ENCODE results near the gene KSR2.
"Not testable (repeated sequence)": the region's sequence is repeated elsewhere in the genome, so short reads cannot be mapped to it uniquely, and the experiment has no call there.

KSR2 gene

GRCh38 chr12:117968826-117969659 is at the start of gene KSR2:
Gene KSR2, minus strand, starts transcription at chr12:117968990. Its CDS starts 735 bp downstream, at chr12:117968255.
- DNase-seq: peak; percentile 9

- no peak for DNase-seq
These were observed 49.1 kb upstream of the KSR2 start for GRCh38 chr12:118017926-118018325.

GRCh38 chr12:118016424-118017264 is 47.9 kb upstream of the KSR2 start, which contains the start of gene RFC5:
Gene RFC5, plus strand, starts transcription at chr12:118016703. Its CDS starts 125 bp downstream, at chr12:118016828.
- peak; percentile 96 for DNase-seq

DNA sequence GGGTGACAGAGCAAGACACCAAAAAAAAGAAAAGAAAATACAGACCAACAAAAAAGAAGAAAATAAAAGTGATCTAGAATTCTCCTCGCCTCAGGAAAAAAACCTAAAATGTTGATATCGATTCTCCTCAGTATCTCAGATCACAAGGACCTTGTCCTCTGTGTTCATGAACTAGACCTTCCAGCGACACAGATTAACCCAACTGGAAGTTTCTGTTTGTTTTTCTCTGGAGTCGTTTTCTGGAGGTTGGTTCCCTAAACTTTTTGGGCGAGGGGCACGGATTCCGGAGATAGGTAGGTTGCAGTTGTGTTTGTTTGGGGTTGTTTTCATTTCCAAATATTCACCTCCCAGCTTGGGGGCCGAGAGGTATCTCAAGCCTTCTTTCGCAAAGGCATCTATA is 47.2 kb upstream of the KSR2 start:
- no peak for DNase-seq

GRCh38 chr12:118015306-118015705 is 46.5 kb upstream of the KSR2 start:
- DNase-seq: no peak

- DNase-seq: no peak
These were observed 44.5 kb upstream of the KSR2 start for GRCh38 chr12:118013283-118013682.

DNA sequence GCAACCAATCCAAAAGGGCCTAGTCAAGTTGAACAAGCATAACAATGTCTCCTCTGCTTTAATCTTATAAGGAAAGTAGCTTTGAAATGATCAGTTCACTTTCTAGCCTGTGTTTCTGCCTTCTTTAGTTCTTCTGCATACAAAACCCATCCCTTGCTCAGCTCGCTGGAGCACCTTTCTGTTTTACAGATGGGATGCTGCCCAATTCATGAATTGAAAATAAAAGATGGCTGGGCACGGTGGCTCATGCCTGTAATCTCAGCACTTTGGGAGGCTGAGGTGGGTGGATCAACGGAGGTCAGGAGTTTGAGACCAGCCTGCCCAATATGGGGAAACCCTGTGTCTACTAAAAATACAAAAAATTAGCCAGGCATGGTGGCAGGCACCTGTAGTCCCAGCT is 43.2 kb upstream of the KSR2 start:
- DNase-seq: no peak

- DNase-seq: no peak
These were observed 42.6 kb upstream of the KSR2 start for GRCh38 chr12:118011377-118011776.

GRCh38 chr12:118010903-118011302 is 42.1 kb upstream of the KSR2 start:
- no peak for DNase-seq

DNA sequence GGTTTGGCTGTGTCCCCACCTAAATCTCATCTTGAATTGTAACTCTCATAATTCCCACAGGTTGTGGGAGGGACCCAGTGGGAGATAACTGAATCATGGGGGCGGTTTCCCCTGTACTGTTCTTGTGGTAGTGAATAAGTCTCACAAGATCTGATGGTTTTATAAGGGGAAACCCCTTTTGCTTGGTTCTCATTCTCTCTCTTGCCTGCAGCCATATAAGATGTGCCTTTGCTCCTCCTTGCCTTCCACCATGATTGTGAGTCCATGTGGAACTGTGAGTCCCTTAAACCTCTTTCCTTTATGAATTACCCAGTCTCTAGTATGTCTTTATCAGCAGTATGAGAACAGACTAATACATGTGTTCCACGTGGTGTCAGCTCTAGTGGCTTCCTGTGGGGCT is 31.0 kb upstream of the KSR2 start:
- DNase-seq: not testable (repeated sequence)

- DNase-seq: no peak
These were observed 29.9 kb upstream of the KSR2 start for GRCh38 chr12:117998719-117999118.

- DNase-seq: no peak
These were observed 26.0 kb upstream of the KSR2 start for GRCh38 chr12:117994551-117995438.

DNA sequence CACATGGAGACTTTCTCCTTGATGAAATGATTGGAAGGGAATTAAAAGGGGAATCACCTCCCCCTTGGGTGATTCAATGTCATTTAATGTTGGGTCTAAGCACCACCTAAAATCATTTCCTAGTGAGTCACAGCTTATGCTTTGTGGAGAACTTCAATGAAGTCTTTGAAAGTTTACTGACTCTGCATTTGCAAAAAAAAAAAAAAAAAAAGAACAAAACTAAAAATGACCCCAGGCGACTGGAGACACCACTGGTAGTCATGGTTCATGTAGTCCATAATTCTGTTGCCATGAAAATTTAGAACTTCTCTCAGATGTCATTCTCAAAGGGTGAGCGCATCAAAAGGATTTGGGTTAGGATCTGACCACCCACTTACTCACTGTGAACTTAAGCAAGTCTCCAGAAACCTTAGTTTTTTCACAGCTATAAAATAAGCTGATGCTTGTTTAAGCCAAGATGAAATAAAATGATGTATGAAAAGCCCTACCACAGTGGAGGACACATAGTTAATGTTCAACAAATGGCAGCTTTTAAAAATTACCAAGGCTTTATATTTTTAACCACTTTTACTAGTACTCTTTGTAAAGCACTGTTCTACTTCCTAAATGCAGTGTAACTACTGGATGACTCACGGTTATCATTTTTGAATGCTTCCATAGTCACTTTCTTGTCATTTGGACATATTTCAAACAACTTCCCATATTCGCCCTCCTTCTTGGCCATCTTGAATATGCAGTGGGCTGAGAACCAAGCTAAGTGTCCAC is 18.1 kb upstream of the KSR2 start:
- DNase-seq: peak; percentile 85

DNA sequence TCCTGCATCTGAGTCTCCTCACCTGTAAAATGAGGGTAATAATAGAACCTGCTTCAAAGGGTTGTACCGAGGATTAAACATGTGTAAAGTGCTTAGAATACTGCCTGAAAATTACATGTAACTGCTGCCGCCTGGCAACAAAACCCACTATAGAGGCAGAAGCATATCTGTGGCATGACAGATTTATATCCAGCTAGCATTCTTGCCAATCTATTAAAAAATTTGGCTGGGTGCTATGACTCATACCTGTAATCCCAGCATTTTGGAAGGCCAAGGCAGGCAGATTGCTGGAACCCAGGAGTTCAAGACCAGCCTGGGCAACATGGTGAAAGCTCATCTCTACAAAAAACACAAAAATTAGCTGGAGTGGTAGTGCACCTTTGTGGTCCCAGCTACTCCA is 16.4 kb upstream of the KSR2 start:
- DNase-seq: peak; percentile 5

DNA sequence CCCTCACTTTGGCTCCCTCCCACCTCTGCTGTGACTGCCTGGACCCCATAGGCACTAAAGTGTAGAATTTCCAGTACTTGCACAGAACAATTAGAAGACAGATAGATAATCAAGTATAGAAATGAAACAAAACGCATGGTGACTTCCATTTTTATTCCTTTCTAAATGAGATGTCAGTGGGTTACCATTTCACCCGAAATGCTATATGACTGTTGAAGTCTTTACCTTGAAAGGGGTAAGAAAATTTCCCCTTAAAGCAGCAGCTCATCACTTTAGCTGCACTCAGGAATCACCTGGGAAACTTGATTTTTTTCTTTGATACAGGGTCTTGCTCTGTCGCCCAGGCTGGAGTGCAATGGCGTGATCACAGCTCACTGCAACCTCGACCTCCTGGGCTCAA is 12.5 kb upstream of the KSR2 start:
- no peak for DNase-seq

DNA sequence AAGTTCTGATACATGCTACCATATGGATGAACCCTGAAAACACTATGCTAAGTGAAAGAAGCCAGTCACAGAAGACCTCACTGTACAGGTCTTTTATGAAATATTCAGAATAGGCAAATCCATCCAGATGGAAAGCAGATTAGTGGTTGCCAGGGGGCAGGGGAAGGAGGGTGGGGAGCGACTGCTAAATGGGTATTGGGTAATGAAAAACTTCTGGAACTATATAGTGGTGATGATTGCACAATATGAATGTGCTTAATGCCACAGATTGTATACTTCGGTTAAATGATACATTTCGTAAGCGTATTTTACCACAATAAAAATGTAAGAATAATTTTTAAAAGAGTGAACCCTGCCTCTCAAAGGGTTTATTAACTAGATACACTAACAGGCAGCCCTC is 11.8 kb upstream of the KSR2 start:
- peak; percentile 54 for DNase-seq

- no peak for DNase-seq
These were observed 8.6 kb upstream of the KSR2 start for GRCh38 chr12:117977373-117977772.

GRCh38 chr12:117975006-117975405 is 6.2 kb upstream of the KSR2 start:
- no peak for DNase-seq

DNA sequence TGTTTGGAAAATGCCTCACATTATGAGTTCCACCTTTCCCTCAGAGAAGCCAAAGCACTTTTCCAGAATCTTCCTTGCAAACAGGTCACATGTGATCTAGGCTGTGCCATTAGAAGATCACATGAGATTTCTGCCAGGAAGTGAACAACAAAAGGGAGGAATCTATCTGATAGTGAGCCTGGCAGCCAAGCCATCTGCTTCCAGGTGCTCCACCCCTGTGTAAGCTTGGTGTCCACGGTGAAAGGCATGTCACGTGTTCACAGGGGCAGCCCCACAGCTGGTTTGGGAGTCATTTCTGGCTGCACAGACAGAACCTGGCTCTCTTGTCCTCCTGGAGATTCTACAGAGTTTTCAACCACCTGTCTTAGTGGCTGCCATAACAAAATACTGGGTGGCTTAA is 3.5 kb upstream of the KSR2 start:
- no peak for DNase-seq

DNA sequence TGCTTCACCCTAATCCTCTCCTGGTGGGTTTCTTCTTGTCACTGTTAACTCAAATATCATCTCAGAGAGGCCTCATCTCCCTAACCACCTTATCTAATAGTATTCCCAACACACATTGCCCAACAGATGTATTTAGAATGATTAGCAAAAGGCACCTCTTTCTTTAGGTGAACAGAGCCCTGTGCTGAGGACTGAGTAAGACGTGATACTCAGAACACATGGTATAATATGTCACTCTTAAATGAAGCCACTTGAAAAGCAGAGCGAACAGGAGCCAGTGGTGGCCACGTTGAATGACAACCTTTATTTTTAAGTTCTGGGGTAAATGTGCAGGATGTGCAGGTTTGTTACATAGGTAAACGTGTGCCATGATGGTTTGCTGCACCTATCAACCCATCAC is 1.5 kb upstream of the KSR2 start:
- no peak for DNase-seq

DNA sequence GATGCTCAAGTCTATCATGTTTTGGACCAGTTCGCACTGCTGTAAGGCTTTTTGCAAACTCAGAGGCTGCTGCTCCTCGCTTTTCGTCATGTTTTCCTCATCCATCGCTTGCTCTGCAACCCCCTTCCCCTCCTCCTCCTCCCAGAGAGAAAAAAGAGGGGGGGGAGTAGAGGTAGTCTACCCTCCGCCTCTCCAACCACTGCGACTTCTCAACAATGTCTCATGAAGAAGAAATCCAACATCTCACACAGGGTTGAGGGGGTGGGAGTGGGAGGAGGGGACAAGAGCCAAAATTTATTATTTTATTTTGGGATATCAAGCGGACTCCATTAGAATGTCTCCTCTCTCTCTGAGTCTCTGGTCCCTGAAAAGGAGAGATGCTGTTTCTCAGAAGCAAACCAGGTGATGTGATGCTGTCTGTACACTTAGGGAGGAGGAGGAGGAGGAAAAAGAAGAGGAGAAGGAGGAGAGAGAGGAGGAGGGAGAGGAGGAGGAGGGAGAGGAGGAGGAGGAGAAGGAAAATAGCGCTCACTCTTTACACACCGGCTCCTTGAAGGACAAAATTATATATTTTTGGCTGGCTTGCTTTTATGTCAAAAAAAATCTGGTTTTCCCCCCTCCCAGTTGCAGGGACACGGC is 520 bp downstream of the KSR2 start:
- no peak for DNase-seq

DNA sequence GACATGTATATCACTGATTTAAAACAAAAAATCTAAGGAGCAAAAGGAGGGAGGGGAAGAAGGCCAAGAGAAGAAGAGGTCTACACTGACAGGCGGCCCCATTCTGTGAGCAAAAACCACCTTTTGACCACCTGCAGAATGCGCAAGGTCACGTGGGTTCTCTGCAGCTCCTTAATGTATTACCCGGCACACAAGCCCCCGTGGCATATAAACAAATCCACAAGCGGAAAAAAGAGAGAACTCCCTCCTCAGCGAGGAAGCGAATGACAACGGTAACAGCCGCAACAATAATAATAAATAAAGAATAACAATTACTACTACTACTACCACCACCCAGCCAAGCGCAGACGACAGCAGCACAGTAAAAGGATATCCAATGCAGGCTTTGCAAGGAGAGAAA is 1.3 kb downstream of the KSR2 start:
- no peak for DNase-seq

All from fibroblast of skin of right quadriceps (primary cell).